ENCODE results near the gene PPP1R7.

GRCh38 chr2:241109210-241110088 lies 40.8 kb upstream of the PPP1R7 start:
- no peak for TF ChIP-seq EZH2 (IDR thresholded peaks at IDR 0.05; ENCODE audit: insufficient read depth, poor library complexity, severe bottlenecking)
- TF ChIP-seq EZH2phosphoT487 (IDR thresholded peaks at IDR 0.05; ENCODE audit: insufficient read depth, low read depth): no peak

Measured in GM23248 (cell line).